CD1c-positive myeloid dendritic cell (primary cell): ENCODE data around the gene HOXB4.
A peak's percentile ranks its signal among the peaks of the same experiment; 100 is the strongest.

ENCODE experiments used
- DNase-seq: peaks from one replicate; pipeline ENCODE4 v3.0.0-alpha.2; 2016; ENCODE audit errors: extremely low spot score

The HOXB4 gene

DNA sequence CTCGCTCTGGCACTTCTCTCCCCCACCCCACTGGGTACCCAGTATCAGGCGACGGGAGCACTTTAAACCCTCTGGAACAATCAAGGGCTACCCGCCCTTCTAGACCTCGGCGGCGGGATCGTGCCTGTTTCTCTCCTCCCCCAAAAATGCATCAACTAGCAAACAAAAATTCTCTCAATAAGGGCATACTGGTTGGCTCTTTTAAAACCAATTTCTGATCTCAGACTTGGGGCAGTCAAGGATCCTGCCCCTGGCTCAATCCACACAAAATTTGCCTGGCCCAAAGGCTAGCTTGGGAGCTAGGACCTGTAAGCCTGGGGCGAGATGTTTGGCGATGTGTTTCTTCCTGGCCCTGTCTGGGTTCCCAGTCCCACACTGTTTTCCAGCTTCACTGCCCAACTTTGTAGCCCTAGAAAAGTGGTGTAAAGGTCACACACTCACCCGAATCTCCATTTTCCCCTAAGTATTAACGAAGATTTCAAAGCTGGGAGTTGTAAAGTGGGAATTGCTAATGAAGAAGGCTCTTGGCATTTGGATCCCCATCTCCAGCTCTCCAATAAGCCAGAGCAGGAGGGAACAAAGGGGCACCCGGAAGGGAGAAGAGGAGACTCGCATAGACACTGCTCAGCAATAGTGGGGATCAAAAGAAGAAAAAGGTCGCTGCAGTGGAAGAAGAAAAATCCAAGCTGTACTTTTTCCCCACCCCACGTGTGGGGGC lies 18.9 kb downstream of the HOXB4 start:
- DNase-seq: no peak

DNA sequence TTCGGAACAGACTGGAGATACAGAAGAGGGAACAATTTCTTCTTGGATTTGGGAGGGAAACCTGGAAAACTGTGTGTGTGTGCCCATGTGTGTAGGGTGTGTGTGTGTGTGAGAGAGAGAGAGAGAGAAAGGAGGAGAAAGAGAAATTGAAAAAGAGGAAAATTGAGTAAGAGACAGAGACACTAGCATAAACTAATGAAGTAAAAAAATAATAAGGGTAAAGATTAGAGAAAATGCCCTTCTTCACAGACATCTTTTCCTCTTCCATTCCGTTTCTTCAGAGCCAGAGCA lies 19.4 kb downstream of the HOXB4 start:
- DNase-seq: no peak

DNA sequence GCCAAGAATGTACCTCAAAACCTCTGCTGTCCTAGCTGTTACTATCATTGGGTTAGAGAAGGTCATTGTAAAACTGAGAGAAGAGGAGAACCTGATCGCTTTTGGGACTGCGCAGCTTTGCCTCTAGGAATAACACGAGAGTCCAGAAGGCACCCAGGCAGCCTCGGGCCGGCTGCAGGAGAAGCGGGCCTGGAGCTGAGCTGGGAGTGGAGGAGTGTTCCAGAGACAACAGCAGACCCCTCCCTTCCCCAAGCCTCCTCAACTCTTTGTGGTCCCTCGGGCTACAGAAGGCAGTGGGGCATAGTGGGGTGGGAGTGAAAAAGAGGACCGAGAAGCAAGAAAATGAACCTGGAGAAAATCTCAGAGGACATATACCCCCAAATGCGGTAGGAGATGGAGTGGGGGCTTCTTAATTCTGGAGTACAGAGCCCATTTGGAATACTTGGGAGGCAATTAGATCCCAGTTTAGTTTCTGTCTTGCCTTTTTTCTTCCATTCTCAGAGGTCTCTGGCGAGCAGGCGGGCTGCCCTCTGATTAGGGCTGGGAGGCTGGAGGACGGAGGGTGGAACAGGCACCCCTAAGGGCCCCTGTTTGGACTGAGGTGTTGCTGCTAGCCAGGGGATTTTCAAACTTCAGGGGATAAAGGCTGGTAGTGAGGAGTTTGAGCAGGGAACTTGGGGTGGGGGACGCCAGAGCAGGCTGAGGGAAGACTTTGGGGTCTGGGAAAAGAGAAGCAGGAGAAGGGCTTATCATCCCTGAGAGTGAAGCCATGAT lies 19.9 kb downstream of the HOXB4 start:
- DNase-seq: no peak

DNA sequence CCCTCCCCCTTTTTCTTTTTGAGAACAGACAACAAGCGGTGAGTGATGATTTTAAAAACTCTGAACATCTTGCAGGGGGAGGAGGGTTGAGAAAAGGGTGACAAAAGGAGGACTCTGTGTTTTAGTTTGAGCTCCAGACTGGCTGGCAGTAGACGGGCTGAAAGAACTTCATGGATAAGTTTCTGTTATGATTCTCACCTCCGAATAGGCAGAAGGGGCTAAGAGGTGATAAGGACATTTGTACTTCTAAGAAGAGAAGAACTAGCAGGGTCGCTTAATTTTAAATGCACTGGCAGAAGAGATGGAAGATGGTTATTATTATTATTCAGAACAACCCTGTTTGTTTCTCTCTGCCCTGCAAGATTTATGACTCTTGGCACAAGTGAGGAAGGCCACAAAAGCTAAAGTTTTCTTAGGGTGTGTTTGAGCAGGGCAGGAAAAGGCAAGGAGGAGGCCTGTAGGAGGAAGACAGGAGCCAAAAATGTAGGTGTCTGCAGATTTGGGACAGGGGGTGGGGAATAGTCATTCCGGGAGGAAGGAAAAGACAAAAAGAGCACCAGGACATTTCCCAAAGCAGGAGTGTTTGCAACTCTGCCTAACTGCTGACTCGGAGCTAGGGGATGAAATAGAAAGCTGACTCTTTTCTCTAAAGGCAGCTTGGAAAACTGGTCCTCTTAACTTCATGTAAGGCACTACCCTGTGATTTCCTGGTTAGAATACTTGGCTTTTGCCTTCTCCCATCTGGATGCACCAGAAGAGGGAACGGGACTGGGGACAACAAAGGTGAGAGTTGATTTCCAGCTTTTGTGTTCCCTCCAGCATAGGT lies 21.4 kb downstream of the HOXB4 start:
- DNase-seq: no peak

DNA sequence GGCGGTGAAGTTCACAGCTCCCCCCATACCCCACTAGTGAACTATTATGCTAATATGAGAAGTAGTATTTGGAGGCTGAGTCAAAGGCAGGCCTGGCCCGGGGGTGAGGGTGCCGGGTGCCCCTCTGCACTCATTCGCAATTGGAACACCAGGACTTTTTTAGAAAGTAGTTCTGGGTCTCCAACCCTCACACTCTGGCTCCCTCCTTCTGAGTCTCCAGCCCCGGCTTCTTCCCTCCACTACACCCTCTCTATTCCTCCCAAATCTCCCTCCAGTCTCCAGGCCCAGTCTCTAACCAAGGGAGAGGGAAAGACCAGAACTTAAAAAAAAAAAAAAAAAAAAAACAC lies 21.9 kb downstream of the HOXB4 start:
- DNase-seq: no peak

DNA sequence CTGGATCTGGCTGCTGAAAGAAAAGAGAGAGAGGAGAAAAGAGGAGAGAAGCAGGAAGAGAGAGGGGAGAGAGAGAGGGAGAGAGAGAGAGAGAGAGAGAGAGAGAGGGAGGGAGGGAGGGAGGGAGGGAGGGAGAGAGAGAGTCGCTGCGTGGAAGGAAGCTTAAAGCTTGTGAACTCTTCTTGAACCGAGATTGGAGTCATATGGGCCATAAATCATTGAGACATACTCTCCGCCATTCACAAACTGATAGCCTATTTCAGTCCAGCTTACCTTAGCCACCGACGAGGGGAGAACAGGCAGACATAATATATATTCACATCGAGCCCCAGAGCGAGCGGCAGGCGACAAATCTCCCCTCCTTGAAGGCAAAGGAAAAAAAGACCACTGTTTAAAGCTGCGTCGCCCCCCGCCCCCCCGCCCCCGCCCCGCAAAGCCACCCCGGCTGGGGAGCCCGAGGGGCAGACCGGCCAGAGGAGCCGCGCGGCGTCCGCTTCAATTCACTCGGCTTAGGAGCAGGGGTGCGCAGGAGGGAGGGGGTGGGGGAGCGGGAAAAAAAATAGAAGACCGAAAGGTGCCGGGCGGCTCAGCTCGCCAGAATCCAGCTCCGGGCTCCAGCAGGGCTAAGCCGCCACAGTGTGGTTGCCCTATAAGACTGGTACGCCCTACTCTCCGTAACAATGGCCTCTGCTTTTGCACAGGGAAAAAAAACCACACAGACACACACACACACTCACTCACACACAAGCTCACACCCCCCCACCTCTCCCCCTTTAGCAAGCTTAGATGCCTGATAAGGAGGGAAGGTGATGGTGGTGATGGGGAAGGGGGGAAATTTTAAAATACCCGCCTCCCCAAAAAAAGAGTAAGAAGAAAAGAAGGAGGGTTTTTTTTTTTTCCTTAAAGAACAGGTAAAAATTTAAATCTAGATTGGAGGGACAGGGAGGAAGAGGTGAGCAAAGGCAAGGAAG lies 22.6 kb downstream of the HOXB4 start:
- DNase-seq: no peak

DNA sequence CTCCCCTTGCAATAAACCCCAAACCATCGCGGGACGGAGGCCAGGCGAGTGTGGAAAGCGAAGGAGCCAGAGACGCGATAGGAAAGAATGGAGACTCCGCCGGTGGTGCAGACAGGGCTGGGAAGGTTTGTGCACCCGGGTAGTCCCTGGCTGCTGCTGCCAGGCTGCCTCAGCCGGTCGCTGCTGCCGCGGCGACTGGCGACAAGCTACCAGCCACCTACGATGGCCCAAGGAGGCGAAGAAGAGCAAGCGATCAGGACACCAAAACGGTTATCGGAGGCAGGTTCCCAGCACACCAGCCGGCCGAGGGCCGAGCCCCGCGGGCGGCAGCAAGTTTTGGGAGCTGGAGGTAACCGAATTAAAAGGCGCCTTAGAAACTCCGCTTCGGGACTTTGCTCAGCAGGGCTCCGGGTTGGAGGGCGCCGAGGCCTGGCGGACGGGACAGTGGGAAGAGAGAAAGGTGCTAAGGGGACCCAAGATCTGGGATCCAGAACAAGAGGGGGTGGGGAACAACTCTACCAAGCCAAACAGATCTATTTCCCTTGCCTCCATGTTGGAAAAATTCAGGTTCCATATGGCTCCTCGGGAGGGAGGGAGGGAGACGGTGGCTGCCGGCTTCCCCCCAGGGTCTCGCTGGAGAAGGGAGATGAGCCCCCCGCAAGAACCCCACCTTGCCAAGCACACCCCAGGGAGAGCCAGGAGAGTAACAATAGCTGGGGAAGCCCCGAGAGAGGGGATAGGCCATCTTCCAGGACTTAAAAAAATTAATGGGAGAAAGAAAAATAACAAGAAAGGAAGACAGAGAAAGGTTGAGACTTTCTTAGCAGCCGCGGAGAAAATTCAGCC lies 23.5 kb downstream of the HOXB4 start:
- no peak for DNase-seq

DNA sequence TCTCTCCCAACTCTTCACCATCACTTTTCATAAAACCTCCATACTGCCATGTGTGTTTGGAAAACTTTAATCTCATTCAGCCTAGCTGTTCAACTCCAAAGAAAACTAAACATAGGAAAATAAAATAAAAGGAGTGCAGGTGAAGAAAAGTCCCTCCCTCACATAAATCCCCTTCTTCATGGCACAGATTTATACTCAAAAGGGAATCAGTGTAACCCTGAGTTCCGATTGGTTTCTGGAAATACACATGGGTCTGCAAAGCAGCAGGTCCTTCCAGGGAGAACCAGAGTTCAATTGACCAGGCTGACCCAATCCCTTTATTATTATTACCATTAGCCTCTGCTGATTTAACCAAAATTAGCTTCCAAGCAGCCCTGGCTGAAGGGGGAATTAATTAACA lies 24.3 kb downstream of the HOXB4 start:
- no peak for DNase-seq

DNA sequence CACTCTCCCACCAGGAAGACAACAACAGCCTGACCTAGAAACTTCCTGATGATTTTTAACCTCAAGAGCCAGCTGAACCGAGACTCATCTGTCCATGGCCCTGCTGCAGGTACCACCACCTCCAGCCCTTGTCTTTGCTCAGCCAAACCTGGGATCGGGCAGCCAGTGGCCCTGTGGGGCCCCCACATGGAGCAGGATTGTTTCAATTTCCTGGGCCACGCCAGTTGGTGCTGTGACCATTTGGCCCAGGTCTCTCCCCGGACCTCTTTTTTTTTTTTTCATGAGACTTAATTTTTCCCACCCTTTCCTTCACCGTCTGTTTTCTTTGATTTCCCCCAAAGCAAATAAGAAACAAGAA lies 25.0 kb downstream of the HOXB4 start:
- no peak for DNase-seq

DNA sequence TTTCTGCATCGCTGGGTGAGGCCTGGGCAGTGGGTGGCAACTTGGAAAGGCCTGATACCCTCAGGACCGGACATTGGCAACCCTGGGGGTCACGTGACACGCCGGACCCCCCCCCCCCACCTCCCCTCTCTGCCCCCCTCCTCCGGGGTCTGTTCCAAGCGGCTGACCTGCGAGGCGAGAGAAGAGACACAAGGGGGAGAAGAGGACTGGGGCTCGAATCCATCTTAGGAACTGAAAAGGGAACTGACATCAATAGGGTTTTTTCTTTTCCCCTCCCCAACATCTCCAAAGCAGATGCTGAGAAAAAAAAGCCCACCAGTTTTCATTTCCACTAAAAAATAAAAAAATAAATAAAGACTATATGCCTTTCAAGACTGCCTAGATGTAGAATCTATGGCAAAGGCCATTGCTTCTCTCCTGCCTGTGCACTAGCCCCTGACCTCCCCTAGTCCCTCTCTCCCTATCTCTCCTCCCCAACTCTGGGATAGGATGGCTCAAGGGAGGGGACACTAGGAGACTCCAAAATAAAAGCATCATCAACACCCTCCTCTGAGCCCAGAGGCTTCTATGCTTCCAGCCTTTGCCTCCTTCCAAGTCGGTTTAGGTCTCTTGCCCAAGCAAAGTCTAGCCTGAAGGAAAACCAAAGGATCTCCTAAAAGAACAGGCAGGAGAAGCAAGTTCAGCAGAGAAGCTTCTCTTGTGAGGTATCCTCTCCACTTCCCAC lies 25.5 kb downstream of the HOXB4 start:
- DNase-seq: no peak

DNA sequence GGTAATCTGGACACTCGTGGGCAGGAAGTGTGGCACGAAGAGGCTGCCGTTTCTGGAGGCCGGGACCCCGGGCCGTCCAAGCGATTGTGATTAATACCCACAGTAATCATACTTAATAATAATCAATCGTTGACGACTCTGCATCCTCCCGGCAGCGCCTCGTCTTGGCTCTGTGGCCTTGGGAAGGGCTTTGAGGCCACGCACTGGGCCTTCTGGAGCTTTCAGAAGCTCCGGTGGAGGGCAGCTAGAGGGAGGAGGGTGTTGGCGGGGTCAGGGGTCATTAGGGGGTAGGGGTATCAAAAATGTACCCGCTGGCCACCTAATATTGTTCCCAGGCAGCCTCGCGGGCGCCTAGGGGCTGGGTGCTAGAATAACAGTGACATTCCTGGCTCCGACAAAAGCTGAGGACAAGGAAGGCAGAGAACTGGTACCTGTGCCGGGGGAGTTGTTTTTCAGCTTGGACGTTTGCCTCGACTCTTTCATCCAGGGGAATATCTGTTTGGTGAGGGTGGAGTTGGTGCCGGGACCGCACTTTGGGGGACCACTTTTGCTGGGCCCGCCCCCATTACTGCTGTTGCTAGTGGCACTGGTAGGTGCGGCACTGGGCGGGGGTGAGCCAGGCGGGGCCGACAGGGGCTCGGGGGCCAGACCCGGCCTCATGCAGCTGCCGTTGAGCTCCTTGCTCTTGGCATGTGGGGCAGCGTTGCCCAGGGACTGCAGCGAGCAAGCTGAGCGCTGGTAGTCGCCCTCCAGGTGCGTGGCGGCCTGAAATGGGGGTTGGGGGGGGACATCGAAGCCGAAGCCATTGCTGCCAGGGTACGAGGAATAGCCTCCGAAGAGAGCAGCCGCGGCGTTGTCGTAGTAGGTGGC lies 26.3 kb downstream of the HOXB4 start:
- no peak for DNase-seq

DNA sequence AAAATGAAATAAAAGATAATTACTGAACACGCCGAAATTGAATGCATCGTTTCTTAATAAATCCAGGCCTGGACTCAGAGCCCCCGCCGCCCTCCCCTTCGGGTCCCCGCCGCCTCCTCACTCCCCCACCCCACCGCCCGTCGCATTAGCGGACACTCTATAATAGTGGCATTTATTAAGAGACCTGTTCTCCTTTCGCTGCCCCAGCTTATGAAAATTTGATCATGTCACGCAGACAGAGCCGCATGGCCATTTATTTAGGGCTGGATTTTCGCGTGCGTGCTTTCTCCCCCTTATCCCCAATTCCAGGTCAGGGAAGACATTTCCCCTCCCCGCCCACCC lies 27.0 kb downstream of the HOXB4 start:
- no peak for DNase-seq

DNA sequence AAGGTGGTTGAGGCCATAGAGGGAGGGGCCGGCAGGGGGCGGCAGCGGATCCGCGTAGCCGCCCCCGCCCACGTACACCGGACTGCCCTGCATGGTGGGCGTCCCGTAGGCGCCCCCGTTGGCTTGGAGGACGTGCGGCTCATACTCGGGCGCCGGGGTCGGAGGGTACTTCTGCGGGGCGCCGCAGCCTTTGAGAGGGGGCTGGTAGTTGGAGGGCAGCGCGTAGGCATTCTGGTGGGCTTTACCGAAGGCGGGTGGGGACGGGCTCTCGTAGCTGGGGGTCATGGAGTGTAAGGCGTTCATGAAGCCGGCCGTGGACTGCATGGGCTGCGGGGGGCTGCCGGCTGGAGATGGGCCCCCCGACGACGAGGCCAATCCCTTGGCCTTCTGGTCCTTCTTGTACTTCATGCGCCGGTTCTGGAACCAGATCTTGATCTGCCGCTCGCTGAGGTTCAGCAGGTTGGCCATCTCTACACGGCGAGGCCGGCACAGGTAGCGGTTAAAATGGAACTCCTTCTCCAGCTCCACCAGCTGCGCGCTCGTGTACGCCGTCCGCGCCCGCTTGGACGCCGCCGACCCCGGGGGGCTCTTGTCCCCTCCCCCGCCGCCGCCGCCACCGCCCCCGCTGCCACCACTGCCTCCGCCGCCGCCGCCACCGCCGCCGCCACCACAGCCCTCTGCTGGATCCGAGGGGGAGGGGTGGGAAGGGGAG lies 27.5 kb downstream of the HOXB4 start:
- DNase-seq: no peak

DNA sequence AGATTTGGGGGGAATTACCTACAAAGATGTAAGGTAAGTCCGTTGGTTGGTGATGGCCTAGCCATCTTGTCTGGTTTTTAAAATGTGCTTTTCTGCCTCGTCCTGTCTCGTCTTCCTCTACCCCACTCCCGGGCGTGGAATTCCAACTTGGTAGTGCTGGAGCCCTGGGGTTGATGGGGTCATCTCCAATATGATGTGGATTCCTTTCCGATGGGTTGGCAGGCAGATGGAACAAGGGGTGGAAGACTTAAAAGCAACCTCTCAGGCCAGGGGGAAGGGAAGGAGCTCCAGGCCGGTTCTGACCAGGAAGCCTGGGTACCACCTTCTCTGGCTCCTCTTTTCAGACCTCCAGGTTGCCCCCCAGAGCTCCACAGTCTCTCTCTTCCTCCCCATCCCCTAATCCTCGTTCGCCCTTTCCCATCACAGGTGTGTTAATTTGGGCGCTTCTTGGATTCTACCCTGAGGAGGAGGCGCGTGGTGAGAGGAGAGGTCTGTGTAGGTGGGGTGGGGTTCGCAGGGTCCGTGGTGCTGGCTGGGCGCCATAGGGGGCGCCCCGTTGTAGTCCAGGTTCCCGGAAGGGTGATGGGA lies 28.1 kb downstream of the HOXB4 start:
- no peak for DNase-seq

DNA sequence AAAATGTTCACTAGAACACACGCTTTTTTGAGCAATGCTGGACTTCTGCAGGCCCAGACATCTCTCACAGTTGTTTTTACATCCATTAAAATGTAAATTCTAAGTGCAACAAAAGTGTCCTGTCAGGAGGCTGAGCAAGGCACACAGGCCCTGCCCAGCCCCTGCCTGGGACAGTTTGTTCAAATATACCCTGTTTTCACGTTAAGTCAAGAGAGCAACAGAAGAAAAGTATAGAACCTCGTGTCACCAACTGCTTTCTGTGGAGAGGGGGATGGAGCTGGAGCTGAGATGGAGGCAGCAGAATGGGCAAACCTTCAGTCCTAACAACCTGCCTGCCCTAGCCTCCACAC lies 28.9 kb downstream of the HOXB4 start:
- DNase-seq: no peak

DNA sequence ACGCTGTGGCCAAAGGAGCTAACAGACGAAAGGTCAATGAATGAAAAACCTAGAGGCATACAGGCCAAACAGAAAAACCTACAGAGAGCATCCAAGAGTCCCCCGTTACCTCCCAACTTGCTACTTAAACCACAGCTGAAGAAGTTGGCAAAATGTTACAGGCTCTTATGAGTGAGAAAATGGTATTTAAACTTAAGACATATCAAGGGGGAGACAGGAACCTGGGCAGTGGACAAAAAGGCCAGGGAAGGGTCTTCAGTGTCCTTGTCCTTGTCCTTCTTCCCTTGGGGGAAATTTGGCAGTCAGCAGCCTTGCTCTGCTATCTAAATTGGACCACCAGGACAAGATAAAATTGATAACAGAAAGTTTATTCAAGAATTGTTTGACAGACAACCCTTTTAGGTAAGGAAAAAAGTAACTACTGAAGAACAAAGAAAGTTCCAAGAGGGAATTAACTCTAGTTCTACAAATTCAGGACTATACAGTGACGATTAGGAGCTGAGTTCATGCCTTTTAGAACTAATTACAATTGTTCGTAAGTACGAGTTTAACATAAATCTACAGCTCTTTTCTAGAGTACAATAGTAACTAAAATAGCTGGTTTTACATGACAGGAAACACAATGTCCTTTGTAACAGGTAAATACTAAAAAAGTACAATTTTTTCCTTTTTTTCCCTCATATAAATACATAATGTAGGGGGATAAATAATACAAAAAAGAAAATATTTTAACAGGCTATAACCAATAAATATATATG lies 29.4 kb downstream of the HOXB4 start:
- DNase-seq: no peak

DNA sequence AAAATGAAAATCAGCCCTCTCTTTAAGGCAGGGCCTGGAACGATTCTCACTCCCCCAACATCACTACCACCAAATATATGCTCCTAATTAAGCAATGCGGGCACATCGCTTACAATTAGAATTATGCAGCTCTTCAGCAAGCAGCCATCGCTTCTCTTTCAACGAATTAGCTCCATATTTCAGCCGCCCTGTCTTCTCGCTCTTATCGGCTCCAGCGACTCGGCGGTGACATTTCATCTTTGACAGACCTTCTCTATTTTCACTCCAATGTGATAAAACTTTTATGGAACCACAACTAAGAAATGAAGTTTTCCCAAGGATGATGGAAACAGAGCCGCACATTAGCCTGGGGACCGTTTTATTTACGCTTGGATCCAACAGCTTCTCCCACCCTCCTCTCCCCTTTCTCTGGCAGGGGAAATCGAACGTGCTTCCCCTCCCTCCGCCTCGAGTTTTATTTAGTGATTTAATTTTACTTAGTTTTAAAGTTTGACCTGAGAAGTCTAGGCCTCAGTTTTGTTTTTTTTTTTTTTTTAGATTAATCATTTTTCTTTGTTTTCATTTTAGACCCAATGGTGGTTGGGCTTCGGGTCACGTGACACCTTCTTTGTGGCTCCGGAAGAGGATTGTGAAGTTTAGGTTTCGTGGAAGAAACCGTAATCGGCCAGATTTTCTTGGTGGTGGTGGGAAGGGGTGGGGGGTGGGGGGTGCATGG lies 30.2 kb downstream of the HOXB4 start:
- DNase-seq: peak; percentile 21
